Measurements from ENCODE around the gene CELF4. TPM values are rescaled to one million over a fixed set of nuclear protein-coding genes. Genes with fewer than 3 reads are reported as not detected.

CELF4 gene
- total and polyA plus RNA-seq, 2 donors (not counting 3 experiments of a cell fraction or from before 2014, with no cell fraction given) = not detected

DNA sequence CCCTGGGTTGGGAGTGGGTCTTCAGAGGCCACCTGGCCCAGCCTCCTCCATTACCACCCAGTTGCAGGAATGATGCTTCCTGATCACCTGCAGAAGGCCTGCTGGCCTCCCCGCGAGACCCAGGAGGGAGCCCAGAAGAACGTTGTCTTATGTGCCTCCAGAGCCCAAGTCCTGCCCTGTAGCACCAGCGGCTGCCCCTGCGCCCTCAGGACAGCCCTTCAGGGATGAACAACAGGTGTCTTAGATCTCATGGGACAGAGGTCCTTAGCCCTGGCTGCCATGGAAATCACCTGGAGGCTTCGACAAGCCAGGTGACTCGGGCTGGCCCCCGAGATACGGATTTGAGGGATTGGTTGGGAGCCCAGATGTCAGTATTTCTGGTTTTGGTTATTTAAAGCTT, 278.8 kb downstream of the CELF4 start:
- no peak overlapping the region for H2AFZ ChIP-seq (ENCODE audit: low read depth, low read length)
- no peaks in the 10 kb centered on the region for H3K9me3 ChIP-seq (replicated peaks; ENCODE audit: control insufficient read depth, insufficient read depth, low read length)
- no peak overlapping the region for H3K4me2 ChIP-seq (ENCODE audit: insufficient read depth, low read length)
- H3K4me3 ChIP-seq (replicated peaks in 1 of 3; ENCODE audit: insufficient read depth in 1 of 3, low read depth in 1 of 3, low read length in 3 of 3) = no peak overlapping the region
- H3K9ac ChIP-seq (replicated peaks; ENCODE audit: extremely low read depth, insufficient read depth, low read length) = no peak overlapping the region
- intact Hi-C loops (cut with micrococcal nuclease) (no loop called here), dilution Hi-C loops (cut with MboI; ENCODE audit: extremely low pct_ligation_motif_present, low sequenced_read_pairs) (no loop called here)
- H4K20me1 ChIP-seq (replicated peaks; ENCODE audit: control insufficient read depth, extremely low read depth, insufficient read depth, low read length) = no peaks in the 10 kb centered on the region
- no peaks in the 10 kb centered on the region for H3K4me1 ChIP-seq (ENCODE audit: control insufficient read depth, extremely low read depth, insufficient read depth, low read length)
- ChIA-PET CTCF (no interaction called here), POLR2A (no interaction called here)
- no TSS peak for BruUV-seq (replicated peaks)
- no peaks in the 10 kb centered on the region for H3K36me3 ChIP-seq (ENCODE audit: control insufficient read depth in 2 of 2, extremely low read depth in 1 of 2, insufficient read depth in 2 of 2, low read length in 2 of 2)
- no peak for DNase-seq (ENCODE audit: low read depth, low spot score)
- TF ChIP-seq MYC (IDR thresholded peaks at IDR 0.05; ENCODE audit: low read depth, low read length) (no peak), FOS (IDR thresholded peaks at IDR 0.05; ENCODE audit: borderline replicate concordance, insufficient read depth, low read length) (no peak), JUN (IDR thresholded peaks at IDR 0.05; ENCODE audit: borderline replicate concordance, insufficient read depth, insufficient read length, low read depth) (no peak), POLR2A (IDR thresholded peaks at IDR 0.05; ENCODE audit: low read depth, low read length) (no peak), EZH2 (IDR thresholded peaks at IDR 0.05; ENCODE audit: borderline replicate concordance, low read depth, low read length, severe bottlenecking) (no peak), POLR2AphosphoS5 (IDR thresholded peaks at IDR 0.05; ENCODE audit: insufficient read depth, low read depth, low read length) (no peak), GATA2 (IDR thresholded peaks at IDR 0.05; ENCODE audit: insufficient read depth, insufficient read length, low read depth, low read length) (no peak)
- TF ChIP-seq, protein P1, sequence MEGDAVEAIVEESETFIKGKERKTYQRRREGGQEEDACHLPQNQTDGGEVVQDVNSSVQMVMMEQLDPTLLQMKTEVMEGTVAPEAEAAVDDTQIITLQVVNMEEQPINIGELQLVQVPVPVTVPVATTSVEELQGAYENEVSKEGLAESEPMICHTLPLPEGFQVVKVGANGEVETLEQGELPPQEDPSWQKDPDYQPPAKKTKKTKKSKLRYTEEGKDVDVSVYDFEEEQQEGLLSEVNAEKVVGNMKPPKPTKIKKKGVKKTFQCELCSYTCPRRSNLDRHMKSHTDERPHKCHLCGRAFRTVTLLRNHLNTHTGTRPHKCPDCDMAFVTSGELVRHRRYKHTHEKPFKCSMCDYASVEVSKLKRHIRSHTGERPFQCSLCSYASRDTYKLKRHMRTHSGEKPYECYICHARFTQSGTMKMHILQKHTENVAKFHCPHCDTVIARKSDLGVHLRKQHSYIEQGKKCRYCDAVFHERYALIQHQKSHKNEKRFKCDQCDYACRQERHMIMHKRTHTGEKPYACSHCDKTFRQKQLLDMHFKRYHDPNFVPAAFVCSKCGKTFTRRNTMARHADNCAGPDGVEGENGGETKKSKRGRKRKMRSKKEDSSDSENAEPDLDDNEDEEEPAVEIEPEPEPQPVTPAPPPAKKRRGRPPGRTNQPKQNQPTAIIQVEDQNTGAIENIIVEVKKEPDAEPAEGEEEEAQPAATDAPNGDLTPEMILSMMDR (IDR thresholded peaks at IDR 0.05; ENCODE audit: extremely low read depth in 1 of 2, insufficient read depth in 1 of 2, low read depth in 1 of 2, low read length in 2 of 2) = no peak
- TF ChIP-seq, protein P2, sequence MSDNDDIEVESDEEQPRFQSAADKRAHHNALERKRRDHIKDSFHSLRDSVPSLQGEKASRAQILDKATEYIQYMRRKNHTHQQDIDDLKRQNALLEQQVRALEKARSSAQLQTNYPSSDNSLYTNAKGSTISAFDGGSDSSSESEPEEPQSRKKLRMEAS (IDR thresholded peaks at IDR 0.05; ENCODE audit: insufficient read depth, insufficient read length) = no peak
- no peak overlapping the region for H3K27ac ChIP-seq (ENCODE audit: insufficient read depth, low read depth, low read length)
- no peaks in the 10 kb centered on the region for H3K27me3 ChIP-seq (ENCODE audit: control insufficient read depth in 2 of 2, insufficient read depth in 2 of 2, low read length in 2 of 2)
- no peaks in the 10 kb centered on the region for H3K79me2 ChIP-seq (ENCODE audit: control insufficient read depth, insufficient read depth, low read length)
- no peak for FAIRE-seq
- H3K9me1 ChIP-seq (replicated peaks; ENCODE audit: control insufficient read depth, extremely low read depth, insufficient read depth, low read length) = no peaks in the 10 kb centered on the region
